ENCODE measurements around the gene DTNB.
"Not testable (repeated sequence)": the region's sequence is repeated elsewhere in the genome, so short reads cannot be mapped to it uniquely, and the experiment has no call there.

Gene DTNB

DNA sequence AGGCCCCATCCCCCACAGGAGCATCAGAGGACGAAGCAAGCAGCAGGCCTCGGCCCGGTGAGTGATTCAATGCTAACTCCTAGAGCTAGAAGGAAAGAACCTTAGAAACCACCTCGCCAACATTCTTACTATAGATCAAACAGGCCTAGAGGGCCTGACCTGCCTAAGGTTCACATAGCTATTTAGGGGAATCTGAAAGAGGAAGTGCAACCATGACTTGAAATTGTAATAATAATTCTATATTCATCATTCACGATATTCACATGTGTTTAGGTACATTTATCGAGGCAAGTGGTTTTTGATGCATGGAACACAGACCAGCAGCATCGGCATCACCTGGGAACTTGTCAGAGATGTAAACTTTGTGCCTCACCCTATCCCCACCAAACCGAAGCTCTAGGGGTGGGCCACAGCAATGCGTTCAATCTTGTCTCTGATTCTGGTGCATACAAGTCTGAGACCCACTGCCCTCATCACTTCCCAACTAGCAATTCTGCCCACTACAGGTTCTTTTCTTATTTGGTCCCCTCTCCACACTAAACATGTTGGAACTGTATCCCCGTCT lies 253.6 kb downstream of the DTNB start:
- DNase-seq (ENCODE audit: low spot score), result peak; percentile 67
- TF ChIP-seq, protein P1, sequence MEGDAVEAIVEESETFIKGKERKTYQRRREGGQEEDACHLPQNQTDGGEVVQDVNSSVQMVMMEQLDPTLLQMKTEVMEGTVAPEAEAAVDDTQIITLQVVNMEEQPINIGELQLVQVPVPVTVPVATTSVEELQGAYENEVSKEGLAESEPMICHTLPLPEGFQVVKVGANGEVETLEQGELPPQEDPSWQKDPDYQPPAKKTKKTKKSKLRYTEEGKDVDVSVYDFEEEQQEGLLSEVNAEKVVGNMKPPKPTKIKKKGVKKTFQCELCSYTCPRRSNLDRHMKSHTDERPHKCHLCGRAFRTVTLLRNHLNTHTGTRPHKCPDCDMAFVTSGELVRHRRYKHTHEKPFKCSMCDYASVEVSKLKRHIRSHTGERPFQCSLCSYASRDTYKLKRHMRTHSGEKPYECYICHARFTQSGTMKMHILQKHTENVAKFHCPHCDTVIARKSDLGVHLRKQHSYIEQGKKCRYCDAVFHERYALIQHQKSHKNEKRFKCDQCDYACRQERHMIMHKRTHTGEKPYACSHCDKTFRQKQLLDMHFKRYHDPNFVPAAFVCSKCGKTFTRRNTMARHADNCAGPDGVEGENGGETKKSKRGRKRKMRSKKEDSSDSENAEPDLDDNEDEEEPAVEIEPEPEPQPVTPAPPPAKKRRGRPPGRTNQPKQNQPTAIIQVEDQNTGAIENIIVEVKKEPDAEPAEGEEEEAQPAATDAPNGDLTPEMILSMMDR (IDR thresholded peaks at IDR 0.05; ENCODE audit: borderline replicate concordance, control extremely low read depth, extremely low read depth, insufficient read depth, missing control alignments), result no peak
- in situ Hi-C loops (cut with MboI; ENCODE audit: low sequenced_read_pairs, unreplicated experiment), result no loop called here

GRCh38 chr2:25418944-25419677 lies 254.3 kb downstream of the DTNB start:
- no peak for DNase-seq (ENCODE audit: low spot score)
- in situ Hi-C loops (cut with MboI; ENCODE audit: low sequenced_read_pairs, unreplicated experiment), result no loop called here
- TF ChIP-seq, protein P1 (IDR thresholded peaks at IDR 0.05; ENCODE audit: borderline replicate concordance, control extremely low read depth, extremely low read depth, insufficient read depth, missing control alignments), result no peak

DNA sequence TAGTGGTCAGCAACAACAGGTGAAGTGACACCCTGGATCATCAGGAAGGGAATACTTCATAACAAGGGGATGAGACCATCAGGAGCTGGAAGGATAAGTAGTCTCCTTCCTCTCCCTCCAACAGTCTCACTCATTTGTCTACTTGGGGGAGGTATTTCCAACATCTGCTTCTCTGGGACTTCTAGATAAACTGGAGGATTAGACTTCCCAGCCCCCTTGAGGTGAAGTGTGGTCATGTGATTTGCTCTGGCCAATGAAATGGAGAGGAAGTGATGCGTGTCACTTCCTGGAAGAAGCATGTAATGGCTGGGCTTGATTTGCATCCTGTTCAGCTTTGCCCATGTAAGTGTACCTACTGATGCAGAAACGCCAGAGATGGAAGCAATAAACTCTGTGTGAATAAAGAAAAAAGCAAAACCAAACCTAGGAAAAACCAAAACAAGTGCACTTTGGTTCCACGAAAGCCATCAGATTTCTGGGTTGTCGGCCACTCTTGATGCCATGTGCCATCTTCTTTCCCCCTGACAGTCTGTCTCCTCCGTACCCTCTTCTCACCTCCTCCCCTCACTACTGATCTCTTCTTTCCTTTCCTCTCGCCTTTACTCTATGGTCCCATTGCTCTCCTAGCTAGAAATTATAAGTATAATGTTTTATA lies 255.5 kb downstream of the DTNB start:
- TF ChIP-seq, protein P1 (IDR thresholded peaks at IDR 0.05; ENCODE audit: borderline replicate concordance, control extremely low read depth, extremely low read depth, insufficient read depth, missing control alignments), result no peak
- peak; percentile 53 for DNase-seq (ENCODE audit: low spot score)
- in situ Hi-C loops (cut with MboI; ENCODE audit: low sequenced_read_pairs, unreplicated experiment), result no loop called here

DNA sequence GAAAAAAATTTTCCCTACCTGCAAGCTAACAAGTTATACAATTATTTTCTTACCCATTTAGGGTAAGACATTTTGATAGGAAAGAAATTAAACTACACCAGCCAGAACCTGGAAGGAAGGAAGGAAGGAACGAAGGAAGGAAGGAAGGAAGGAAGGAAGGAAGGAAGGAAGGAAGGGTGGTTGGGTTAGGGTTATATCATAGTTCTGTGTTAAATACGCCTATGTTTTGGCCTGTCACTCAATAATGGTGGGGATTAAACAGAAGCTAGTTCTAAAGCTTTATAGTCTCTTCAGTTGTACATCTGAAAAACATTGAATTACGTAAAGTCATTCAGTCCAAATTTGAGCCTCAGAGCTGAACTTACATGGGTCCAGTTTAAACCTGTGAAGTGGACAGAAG lies 256.7 kb downstream of the DTNB start:
- in situ Hi-C loops (cut with MboI; ENCODE audit: low sequenced_read_pairs, unreplicated experiment), result no loop called here
- TF ChIP-seq, protein P1 (IDR thresholded peaks at IDR 0.05; ENCODE audit: borderline replicate concordance, control extremely low read depth, extremely low read depth, insufficient read depth, missing control alignments), result no peak
- no peak for DNase-seq (ENCODE audit: low spot score)

DNA sequence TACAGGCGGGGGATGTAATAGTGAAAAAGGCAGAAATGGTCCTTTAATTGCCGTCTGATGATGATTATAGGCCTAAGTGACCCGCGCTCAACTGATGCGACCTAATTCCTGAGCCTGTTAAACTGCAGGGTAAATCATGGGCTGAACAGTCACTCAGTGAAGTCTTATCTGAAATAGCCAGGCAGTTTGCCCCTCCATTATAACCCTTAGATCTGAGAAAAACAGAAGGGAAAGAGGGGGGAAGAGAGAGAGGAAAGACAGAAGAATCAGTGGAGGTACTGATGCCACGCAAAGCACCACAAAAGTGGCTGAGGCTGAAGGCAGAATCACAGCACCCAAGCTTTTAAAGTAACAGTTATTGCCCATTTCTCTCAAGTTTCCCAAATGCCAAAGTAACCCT lies 258.6 kb downstream of the DTNB start:
- no peak for DNase-seq (ENCODE audit: low spot score)
- in situ Hi-C loops (cut with MboI; ENCODE audit: low sequenced_read_pairs, unreplicated experiment), result no loop called here
- TF ChIP-seq, protein P1 (IDR thresholded peaks at IDR 0.05; ENCODE audit: borderline replicate concordance, control extremely low read depth, extremely low read depth, insufficient read depth, missing control alignments), result no peak

GRCh38 chr2:25413409-25413808 lies 260.0 kb downstream of the DTNB start:
- DNase-seq (ENCODE audit: low spot score); in situ Hi-C loops (cut with MboI; ENCODE audit: low sequenced_read_pairs, unreplicated experiment): not testable (repeated sequence)

DNA sequence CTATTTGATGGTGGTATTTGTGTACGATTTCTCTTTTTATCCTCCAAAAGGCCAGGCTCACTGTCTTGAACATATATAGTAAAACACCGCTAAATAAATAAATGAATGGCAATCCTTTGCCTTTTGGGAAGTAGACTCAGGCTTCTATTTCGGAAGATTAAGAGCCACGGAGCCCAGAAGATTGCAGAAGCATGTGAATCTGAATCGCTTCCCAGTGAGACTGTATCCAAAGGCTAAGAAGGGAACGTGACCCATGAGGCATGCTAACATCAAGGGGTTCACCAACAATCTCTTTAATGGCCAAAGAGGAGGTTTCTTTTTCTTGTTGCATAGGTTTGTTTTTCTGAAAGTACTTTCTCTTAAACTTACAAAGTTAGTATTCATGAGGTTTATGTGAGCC lies 261.6 kb downstream of the DTNB start:
- TF ChIP-seq, protein P1 (IDR thresholded peaks at IDR 0.05; ENCODE audit: borderline replicate concordance, control extremely low read depth, extremely low read depth, insufficient read depth, missing control alignments), result no peak
- in situ Hi-C loops (cut with MboI; ENCODE audit: low sequenced_read_pairs, unreplicated experiment), result no loop called here
- no peak for DNase-seq (ENCODE audit: low spot score)
